Measurements from ENCODE around the gene HDAC3.

GRCh38 chr5:141632650-141633049, 4.0 kb downstream of the HDAC3 start:
- TF ChIP-seq SPI1 (IDR thresholded peaks at IDR 0.05; ENCODE audit: low read depth, low read length) = no peak
- TF ChIP-seq POLR2AphosphoS5 (IDR thresholded peaks at IDR 0.05; ENCODE audit: low read depth, low read length) = no peak
- TF ChIP-seq POLR2A (IDR thresholded peaks at IDR 0.05; ENCODE audit: low read depth, low read length) = no peak
- no peak for TF ChIP-seq TAF1 (IDR thresholded peaks at IDR 0.05; ENCODE audit: low read depth, low read length)
- TF ChIP-seq PAX5 (IDR thresholded peaks at IDR 0.05; ENCODE audit: insufficient read depth, low read length, severe bottlenecking) = no peak
